Activated naive CD8-positive, alpha-beta T cell treated with anti-CD3 and anti-CD28 coated beads, Interleukin-2, amount 10 ng/mL, durations not matched to agents 7 days and 5 days (primary cell): ENCODE measurements around the gene AMIGO3. TPM values are rescaled to one million over a fixed set of nuclear protein-coding genes. Genes with fewer than 3 reads are reported as not detected.
"Not testable (repeated sequence)": the region's sequence is repeated elsewhere in the genome, so short reads cannot be mapped to it uniquely, and the experiment has no call there.

ENCODE experiments used
- ATAC-seq: fragments of 150-1000 bp; cut with Tn5 transposase; one replicate; pipeline ENCODE4 v1.10.0; 2021; ENCODE audit warnings: low read depth, moderate library complexity
- POLR2A ChIA-PET: fragments of 350-600 bp; sonication (Branson Sonifier 250); formaldehyde crosslinking; loops from one replicate; lab custom pipeline; 2021; ENCODE audit warnings: antibody characterized with exemption; lab: Charles Lee
- DNase-seq: peaks from one replicate; pipeline ENCODE4 v3.0.0; 2021
- H3K27ac Mint-ChIP-seq: one replicate; pipeline ENCODE4 v1.8.0; 2022; ENCODE audit warnings: mild to moderate bottlenecking, mixed read lengths
- H3K27me3 Mint-ChIP-seq: one replicate; pipeline ENCODE4 v1.8.0; 2022; ENCODE audit warnings: mild to moderate bottlenecking, moderate library complexity, mixed read lengths
- H3K36me3 Mint-ChIP-seq: one replicate; pipeline ENCODE4 v1.8.0; 2021; ENCODE audit warnings: mild to moderate bottlenecking, mixed read lengths
- H3K4me1 Mint-ChIP-seq: one replicate; pipeline ENCODE4 v1.8.0; 2021; ENCODE audit warnings: mixed read lengths
- H3K4me3 Mint-ChIP-seq: one replicate; pipeline ENCODE4 v1.8.0; 2022; ENCODE audit warnings: mild to moderate bottlenecking, moderate library complexity, mixed read lengths
- H3K9me3 Mint-ChIP-seq: one replicate; pipeline ENCODE4 v1.8.0; 2021; ENCODE audit warnings: mixed read lengths
- total RNA-seq, 2 experiments: library from RNA; stranded (reverse); gene quantifications; one replicate each; pipeline ENCODE4 v1.2.3, GENCODE V29; 2021

The AMIGO3 gene
- total RNA-seq, 2 experiments from 2014 or later: 0.61 to 2.0 TPM

DNA sequence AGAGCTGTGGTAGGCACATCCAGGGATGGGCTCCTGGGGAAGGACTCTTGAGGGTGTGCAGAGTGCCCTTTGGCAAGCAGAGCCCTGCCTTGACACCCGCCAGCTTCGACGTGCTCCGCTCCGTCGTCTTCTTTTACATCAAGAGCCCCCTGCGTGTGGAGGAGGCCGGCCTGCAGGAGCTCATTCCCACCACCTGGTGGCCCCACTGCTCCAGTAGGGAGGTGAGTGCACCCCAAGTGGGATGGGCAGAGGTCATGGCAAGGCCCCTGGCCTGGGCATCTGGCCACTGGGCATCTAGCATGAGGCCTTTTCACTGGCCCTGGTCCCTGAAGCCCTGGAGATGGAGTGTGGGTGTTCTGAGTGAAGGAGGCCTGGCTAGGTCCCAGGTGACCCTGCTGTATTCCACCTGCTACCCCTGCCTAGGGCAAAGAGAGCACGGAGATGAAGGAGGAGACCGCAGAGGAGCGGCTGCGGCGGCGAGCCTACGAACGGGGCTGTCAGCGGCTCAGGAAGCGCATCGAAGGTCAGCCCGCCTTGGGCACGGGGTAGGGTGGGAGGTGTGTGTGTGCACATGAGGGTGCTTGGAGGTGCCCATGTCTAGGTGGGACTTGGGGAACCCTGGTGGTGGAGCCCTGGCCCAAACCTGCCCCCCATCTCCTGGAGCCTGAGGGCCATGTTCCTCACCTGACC is 18.0 kb downstream of the AMIGO3 start:
- H3K27ac Mint-ChIP-seq: no peak overlapping the region
- POLR2A ChIA-PET: interaction anchor here (0.6 to 1.4 kb wide), 2 partner anchors 23 to 124 kb away, joined by 4 read pairs; partner anchors contain the start of gene GMPPB

DNA sequence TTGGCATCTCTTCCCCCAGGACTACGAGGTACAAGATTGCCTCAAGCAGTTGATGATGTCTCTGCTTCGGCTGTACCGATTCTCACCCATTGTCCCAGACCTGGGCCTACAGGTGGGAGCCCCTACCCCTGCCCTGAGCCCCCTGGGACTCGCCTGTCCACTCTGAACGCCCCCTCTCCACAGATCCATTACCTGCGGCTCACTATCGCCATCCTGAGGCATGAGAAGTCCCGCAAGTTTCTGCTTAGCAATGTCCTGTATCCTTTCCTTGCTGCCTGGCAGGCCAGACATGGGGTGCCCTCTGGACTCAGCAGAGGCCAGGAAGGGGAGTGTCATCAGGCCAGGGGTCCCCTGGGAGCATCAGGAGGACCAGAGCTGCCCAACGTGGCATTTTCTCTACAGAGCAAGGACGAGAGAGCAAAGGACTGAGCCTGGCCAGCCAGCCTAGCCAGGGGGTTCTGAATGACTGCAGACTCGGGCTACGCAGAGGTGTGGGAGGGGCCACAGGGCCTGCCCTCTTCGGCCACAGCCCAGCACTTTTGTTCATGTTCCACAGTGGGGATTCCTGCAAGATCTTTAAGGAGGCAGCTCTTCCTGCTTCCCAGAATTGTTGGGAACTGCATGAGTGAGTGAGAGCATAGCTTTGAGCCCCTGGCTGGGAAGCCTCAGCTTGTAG is 18.9 kb downstream of the AMIGO3 start:
- Mint-ChIP-seq H3K4me3 (no peak overlapping the region), H3K36me3 (no peaks in the 10 kb centered on the region), H3K9me3 (no peaks in the 10 kb centered on the region), H3K4me1 (peaks cover 2% of the 10 kb centered on the region), H3K27ac (no peak overlapping the region), H3K27me3 (no peaks in the 10 kb centered on the region)
- DNase-seq (no peak), ATAC-seq (no peak)
- POLR2A ChIA-PET: interaction anchor here (1.1 kb wide), 1 partner anchor 12 kb away, joined by 3 read pairs; no protein-coding TSS in a partner anchor

More for the DNA sequence above, 18.0 kb downstream of the AMIGO3 start:
- Mint-ChIP-seq H3K4me3 (no peak overlapping the region), H3K27me3 (no peaks in the 10 kb centered on the region), H3K36me3 (no peaks in the 10 kb centered on the region), H3K9me3 (no peaks in the 10 kb centered on the region), H3K4me1 (peaks cover 2% of the 10 kb centered on the region)
- DNase-seq (no peak), ATAC-seq (no peak)

DNA sequence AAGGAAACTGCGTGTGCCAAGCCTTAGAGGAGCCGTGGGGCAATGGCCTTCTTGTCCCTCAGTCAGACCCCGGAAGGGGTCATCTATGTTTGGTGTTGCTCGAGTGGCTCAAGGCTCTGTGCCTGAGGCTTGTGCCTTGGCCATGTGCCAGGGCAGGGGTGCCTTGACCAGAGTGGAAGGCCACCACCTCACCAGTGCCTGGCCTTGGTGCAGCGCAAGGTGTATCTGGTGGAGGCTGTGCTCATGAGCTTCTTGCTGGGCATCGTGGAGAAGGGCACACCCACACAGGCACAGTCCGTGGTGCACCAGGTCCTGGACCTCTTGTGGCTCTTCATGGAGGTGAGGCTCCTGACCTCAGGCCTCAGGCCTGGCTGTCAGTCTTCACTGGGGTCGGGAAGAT is 19.5 kb downstream of the AMIGO3 start:
- no peaks in the 10 kb centered on the region for H3K27me3 Mint-ChIP-seq
- H3K4me1 Mint-ChIP-seq: peaks cover 2% of the 10 kb centered on the region
- H3K27ac Mint-ChIP-seq: no peak overlapping the region
- no peak overlapping the region for H3K4me3 Mint-ChIP-seq
- no peak for DNase-seq
- no peaks in the 10 kb centered on the region for H3K36me3 Mint-ChIP-seq
- no peaks in the 10 kb centered on the region for H3K9me3 Mint-ChIP-seq
- ATAC-seq: no peak
- POLR2A ChIA-PET: interaction anchor here (1.1 kb wide), 1 partner anchor 13 kb away, joined by 3 read pairs; no protein-coding TSS in a partner anchor

DNA sequence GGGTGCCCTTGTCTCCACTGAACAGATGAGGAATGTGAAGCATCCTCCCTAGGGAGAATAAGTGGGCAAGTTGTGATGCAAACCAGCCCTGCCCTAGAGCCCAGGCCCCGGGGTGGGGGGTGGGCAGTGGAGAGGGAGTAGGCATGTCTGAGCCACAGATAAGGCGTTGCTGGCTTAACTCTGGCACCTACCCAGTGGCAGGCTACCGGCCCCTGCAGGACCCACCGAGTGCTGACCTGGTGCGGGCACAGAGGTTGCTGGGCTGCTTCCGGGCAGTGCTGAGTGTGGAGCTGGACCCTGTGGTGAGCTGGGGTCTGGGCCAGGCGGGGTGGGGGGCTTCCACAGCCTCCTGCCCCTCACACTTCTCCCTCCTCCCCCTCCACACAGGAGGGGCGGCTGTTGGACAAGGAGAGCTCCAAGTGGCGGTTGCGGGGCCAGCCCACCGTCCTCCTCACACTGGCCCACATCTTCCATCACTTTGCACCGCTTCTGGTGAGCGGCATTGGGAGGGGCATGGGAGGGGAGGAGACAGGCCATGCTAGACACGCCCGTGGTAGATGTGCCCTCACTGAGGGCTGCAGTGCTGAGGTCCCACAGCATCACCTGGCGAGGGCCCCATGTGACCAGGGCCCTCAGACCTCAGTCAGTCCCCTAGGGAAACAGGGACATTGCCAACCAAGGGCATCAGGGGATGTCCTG is 20.1 kb downstream of the AMIGO3 start:
- H3K4me3 Mint-ChIP-seq: no peak overlapping the region
- DNase-seq (no peak), ATAC-seq (no peak)
- no peaks in the 10 kb centered on the region for H3K9me3 Mint-ChIP-seq
- POLR2A ChIA-PET: no interaction called here
- no peak overlapping the region for H3K27ac Mint-ChIP-seq
- H3K4me1 Mint-ChIP-seq: peaks cover 2% of the 10 kb centered on the region
- no peaks in the 10 kb centered on the region for H3K36me3 Mint-ChIP-seq
- H3K27me3 Mint-ChIP-seq: no peaks in the 10 kb centered on the region

DNA sequence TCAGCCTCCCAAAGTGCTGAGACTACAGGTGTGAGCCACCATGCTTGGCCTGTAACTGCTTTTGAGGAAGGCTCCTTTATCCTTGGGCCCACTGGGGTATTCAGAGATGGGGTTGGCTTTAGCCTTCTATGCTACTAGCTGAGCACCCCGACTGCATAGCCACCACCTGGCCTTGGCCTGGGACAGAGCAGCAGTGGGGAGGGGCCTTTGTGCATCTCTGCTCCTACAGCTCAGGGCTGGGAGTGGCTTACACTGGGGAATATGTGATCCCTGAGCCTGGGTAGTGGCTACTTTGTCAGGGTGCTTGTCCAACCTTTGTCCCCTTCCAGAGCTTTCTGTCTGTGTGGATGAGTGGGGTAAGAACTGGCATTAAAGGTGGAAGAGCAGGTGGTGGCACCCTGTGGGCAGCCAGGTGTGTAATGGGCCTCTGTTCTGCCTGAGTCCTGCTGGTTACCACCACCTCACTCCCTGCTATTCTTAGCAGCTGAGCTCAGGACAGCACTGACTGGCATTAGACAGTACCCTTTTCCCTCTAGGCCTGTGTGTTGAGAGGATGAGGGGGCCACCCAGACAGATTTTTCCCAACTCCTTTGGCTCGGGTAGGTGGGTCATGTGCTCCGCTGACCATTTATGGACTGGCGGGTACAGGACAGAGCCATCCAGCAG is 24.0 kb downstream of the AMIGO3 start:
- H3K27me3 Mint-ChIP-seq, H3K36me3 Mint-ChIP-seq, H3K4me3 Mint-ChIP-seq, H3K9me3 Mint-ChIP-seq, DNase-seq, ATAC-seq, H3K27ac Mint-ChIP-seq, POLR2A ChIA-PET, H3K4me1 Mint-ChIP-seq: not testable (repeated sequence)

DNA sequence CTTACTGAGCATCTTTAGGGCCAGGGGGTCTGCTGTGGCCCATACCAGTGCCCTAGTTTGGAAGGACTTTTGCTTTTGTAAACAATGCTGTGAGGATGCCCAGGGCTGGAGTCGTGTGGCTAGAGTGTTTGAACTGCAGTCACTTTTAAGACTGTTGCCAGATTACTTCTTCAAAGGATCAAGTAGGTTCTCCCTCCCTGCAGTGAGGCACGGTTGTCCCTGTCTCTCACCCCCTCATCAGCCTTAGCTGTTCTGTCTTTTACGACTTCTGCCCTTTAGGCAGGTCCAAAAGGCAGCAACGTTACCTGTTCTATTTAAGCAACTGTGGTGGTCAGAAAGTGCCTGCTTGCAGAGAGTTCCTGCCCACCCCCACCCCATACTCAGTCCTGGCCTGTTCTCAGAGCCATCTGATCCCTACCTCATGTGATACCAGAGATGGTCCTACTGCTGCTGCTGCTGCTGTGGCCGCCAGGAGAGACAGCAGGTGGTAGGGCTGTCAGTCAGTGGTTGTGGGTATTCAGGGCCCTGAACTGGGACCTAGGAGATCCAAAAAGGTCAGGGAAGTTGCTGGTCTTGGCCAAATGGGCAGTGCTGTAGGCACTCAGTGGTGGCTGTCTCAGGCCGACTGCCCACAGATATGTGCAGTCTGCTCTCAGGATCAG is 24.9 kb downstream of the AMIGO3 start:
- peaks cover 11% of the 10 kb centered on the region for H3K4me1 Mint-ChIP-seq
- H3K9me3 Mint-ChIP-seq, DNase-seq, POLR2A ChIA-PET, ATAC-seq, H3K4me3 Mint-ChIP-seq, H3K27me3 Mint-ChIP-seq, H3K27ac Mint-ChIP-seq, H3K36me3 Mint-ChIP-seq: not testable (repeated sequence)

DNA sequence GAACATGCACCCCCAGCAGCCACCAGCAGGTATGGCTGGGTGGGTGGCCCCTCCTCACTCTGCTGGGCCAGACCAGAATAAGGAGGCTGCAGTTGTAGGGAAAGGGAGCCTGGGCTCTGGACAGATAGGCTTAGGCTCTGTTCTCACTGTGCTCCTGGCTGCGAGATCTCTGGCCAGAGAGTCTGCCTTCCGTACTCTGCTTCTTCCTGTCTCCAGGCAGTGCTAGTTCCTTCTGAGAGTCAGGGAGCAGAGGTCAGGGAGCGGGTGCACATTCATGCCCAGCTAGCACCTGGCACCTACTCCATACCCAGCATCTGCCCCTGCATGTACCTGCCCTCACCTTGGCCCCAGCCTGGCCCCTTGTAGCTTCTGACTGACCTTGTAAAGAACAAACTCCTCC is 28.0 kb downstream of the AMIGO3 start:
- H3K4me3 Mint-ChIP-seq, H3K27ac Mint-ChIP-seq, DNase-seq, H3K27me3 Mint-ChIP-seq, POLR2A ChIA-PET, H3K9me3 Mint-ChIP-seq, ATAC-seq, H3K36me3 Mint-ChIP-seq: not testable (repeated sequence)
- H3K4me1 Mint-ChIP-seq: peaks cover 16% of the 10 kb centered on the region

DNA sequence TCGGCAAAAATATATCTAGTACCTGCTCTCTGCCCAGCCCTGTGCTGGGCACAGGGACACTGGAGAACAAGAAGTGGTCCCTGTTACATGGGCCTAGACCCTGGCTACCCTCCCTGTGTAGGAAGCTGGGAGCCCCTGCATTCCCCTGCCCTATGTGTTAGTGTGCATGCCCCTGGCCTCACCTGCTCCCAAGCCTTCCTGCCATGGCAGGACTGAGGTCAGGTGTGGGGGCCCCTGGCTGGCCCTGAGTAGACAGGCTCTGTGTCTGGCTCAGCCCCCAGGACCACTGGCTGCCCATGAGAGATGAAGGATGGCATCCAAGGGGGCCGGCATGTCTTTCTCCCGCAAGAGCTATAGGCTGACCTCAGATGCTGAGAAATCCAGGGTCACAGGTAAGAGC is 28.6 kb downstream of the AMIGO3 start:
- ATAC-seq, POLR2A ChIA-PET, H3K36me3 Mint-ChIP-seq, H3K9me3 Mint-ChIP-seq, H3K27me3 Mint-ChIP-seq, DNase-seq, H3K27ac Mint-ChIP-seq: not testable (repeated sequence)
- Mint-ChIP-seq H3K4me1 (peaks cover 16% of the 10 kb centered on the region), H3K4me3 (peak overlapping the region; percentile 95)

DNA sequence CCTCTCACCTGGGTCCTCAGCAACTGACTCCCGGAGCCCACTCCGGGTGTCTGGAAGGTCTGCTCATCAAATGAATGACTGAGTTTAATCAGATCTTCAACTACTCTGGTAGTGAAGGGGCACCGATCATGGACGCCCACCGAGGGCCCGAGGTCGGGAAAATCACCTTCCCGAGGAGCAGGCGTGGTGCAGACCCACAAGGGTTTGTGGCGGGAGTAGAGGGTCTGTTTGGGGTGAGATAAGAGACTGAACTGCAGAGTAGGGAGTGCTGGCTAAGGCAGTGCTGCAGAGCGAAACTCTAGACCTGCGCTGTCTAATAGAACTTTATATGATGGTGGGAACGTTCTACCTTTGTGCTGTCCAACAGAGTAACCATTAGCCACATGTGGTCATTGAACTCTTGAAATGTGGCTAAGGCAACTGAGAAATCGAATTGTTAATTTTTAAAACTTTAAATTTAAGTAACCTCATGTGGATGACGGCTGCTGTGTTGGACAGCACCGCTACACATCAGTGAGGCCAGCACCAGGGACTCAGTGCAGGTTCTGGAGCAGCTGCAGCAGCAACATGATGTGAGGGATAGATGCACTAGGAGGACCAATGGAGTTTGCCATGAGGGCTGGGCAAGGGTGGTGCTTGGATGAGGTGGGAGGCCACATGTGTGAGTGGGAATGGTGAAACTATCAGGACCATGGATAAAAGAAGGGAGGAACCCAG is 29.4 kb downstream of the AMIGO3 start:
- H3K9me3 Mint-ChIP-seq, H3K36me3 Mint-ChIP-seq, DNase-seq, H3K27me3 Mint-ChIP-seq, ATAC-seq, POLR2A ChIA-PET: not testable (repeated sequence)
- Mint-ChIP-seq H3K4me1 (peaks cover 16% of the 10 kb centered on the region), H3K4me3 (peak overlapping the region; percentile 95), H3K27ac (peak overlapping the region; percentile 95)

DNA sequence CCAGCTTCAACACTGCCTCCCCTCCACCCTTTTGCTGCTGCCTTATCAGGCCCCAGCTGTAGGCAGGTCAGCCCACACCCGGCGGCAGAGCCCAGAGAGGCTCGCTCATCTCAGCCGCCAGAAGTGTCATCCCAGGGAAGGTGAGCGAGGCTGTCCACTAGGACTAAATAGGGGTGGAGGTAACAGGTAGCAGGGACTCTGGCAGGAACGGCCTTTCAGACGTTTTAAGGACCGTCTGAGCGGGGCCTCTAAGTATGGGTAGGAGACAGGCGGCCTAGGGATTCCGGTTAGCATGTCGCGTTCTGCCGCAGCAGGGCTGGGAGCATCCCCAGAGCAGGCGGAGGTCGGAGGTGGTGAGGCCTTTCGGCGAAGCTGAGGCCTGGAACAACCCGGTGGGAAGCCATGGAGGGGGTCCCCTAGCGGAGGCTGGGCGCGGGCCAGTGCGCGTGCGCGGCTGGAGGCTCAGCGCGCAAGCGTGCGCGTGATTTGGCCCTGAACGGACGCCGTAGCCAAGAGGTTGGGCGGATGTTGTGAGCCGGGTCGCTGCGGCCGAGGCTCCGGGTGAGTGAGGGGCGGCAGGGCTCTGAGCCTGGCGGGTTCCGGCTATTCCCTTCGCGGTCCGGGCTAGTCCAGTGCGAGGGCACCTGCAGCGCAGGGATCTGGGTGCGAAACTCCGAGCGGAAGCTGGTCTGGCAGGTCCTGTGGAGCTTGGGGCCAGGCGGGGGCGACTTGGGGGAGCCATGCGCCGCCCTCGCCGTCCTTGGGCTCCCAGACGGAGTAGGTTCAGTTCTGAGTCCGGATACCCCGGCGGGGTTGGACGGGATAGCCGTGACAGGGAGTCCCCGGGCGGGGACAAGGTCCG is 30.2 kb downstream of the AMIGO3 start, which contains the start of the genes MST1 and RNF123:
TSS of gene MST1 (minus strand) at position 429 of the 862 bp plus-strand sequence. CDS start 783 bp downstream, outside the sequence.
TSS of gene RNF123 (plus strand) at position 512 of the 862 bp plus-strand sequence. CDS start 1,609 bp downstream, outside the sequence.
- DNase-seq (peak; percentile 97), ATAC-seq (peak; percentile 81)
- H3K27ac Mint-ChIP-seq: peak within 1 kb of the TSS; percentile 95
- H3K9me3 Mint-ChIP-seq: no peaks in the 10 kb centered on the region
- no peaks in the 10 kb centered on the region for H3K27me3 Mint-ChIP-seq
- H3K4me1 Mint-ChIP-seq: peaks cover 16% of the 10 kb centered on the region
- peak within 1 kb of the TSS; percentile 95 for H3K4me3 Mint-ChIP-seq
- POLR2A ChIA-PET: no interaction called here
- H3K36me3 Mint-ChIP-seq: peaks cover 3% of the 10 kb centered on the region

DNA sequence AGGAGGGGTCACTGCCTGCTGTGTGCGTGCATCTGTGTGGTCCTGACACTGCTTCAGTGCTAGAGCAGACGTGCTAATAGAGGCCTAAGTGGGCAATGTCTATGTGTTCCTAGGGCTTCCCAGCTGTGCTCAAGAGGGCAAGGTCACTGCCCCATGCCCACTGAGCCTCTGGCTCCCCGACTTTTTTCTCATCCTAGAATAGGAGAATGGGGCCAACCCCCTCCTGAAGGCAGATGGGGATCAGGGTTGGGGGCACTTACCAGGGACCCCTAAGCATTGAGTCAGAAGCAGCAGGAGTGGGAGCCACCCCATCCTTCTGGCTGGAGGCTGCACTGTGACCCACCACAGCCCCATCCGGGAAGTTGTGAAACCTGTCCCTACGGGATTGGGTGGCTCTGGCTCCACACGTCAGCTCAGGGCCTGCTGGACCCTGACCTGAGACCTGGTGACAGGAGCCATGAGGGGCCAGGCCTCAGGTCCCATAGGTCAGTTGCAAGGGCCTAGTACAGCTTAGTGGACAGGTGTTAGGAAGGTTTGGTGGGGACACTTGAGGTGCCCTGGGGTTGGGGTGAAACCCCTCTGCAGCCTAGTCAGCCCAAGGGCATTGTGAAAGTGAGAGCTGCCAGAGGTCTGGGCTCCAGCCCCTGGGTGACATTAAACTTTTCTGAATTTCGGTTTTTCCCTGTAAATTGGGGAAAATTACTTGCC is 31.0 kb downstream of the AMIGO3 start:
- DNase-seq, H3K9me3 Mint-ChIP-seq, H3K36me3 Mint-ChIP-seq, H3K27me3 Mint-ChIP-seq, POLR2A ChIA-PET, ATAC-seq: not testable (repeated sequence)
- Mint-ChIP-seq H3K27ac (peak overlapping the region; percentile 95), H3K4me3 (peak overlapping the region; percentile 95), H3K4me1 (peaks cover 16% of the 10 kb centered on the region)
